COLO829 (cell line): ENCODE measurements around the gene ULK1.

ENCODE experiments used
- DNase-seq: peaks from one replicate; pipeline ENCODE4 v3.0.0; 2012; ENCODE audit warnings: low spot score

The ULK1 gene

DNA sequence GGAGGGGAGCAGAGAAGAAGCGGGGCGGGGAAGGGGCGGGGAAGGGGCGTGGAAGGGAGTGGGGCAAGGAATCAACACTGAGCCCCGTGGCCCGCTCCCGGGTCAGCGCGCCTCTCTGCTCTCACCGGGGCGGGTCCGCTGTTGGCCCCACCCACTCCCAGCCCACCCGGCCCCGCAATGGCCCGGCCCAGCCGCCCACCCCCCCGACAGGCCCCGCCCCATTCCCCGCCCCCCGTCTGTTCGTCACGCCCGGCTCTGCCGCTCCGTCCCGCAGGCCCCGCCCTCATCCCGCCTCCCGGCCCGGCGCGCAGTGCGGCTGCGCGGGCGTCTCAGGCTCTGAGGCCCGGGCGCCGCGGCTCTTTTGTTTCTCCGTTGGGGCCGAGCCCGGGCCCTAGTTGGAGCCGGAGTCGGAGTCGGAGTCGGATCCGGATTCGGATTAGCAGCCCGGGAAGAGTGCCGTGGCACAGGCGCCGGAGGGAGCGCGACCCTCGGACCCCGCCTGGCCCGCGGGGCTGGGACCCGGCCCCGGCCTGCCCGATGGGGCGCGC lies at the start of gene ULK1:
Gene ULK1 (plus strand): TSS at position 310 of the 548 bp plus-strand sequence. CDS start 380 bp downstream, outside the sequence.
- peak; percentile 99 for DNase-seq

DNA sequence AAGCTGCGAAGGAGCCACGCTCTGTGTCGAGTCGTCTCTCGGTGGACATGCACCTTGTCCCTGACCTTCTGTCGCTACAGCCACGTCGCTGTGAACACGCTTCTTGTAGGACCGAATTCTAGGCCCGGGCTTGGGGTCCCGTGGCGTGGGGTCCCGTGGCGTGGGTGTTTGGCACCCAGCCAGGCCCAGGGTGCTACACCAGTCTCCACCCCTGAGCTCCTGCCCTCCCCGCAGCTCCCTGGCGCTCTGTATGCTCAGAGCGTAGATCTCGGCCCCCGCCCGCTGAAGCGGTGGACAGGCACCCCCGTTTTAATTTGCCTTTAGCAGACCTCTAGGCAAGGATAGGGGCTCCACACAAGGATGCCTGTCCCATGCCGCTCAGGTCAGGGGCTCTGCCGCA lies 49.8 kb upstream of the ULK1 start:
- DNase-seq: no peak

DNA sequence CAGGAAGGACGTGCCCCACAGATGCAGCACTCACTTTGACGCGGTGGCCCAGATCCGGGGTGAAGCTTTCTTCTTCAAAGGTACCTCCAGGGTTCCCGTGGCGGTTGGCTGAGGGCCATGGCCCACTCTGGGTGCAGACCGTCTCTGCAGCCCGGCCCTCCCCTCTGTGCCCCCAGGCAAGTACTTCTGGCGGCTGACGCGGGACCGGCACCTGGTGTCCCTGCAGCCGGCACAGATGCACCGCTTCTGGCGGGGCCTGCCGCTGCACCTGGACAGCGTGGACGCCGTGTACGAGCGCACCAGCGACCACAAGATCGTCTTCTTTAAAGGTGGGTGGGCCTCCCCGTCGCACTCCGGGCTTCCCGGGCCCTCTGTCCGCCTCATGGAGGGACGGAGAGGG lies 49.3 kb upstream of the ULK1 start:
- no peak for DNase-seq

DNA sequence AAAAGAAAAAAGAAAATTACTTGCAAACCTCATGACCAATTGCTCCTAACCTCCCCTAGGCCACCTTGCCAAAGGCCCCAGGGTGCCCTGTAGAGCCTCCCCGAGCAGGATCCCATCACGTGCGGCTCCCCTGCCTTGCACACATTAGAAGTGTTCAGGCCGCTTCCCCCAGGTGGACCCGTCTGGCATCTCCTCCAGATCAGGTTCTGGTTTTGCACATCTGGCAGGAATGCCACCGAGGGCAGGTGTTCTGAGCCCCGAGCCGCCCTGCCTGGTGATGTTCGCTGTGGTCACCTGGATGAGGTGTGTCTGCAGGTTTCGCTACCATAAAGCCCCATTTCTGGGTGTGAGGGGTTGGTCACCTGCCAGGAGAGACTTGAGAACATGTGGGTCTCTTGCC lies 47.0 kb upstream of the ULK1 start:
- DNase-seq: no peak

DNA sequence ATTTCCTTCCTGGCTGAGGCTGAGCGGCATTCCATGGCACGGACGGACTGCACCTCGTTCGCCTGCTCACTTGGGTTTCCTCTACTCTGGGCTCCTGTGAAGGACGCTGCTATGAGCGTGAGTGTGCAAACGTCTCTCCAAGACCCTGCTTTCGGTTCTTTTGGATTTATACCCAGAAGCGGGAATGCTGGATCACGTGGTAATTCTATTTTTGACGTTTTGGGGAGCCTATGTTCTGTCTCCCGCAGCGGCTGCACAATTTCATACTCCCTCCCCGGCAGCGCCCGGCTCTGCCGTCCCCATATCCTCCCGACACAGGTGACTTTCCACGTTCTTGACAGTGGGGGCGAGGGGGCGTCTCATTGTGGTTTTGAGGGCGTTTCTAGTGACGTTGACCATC lies 45.7 kb upstream of the ULK1 start:
- no peak for DNase-seq

DNA sequence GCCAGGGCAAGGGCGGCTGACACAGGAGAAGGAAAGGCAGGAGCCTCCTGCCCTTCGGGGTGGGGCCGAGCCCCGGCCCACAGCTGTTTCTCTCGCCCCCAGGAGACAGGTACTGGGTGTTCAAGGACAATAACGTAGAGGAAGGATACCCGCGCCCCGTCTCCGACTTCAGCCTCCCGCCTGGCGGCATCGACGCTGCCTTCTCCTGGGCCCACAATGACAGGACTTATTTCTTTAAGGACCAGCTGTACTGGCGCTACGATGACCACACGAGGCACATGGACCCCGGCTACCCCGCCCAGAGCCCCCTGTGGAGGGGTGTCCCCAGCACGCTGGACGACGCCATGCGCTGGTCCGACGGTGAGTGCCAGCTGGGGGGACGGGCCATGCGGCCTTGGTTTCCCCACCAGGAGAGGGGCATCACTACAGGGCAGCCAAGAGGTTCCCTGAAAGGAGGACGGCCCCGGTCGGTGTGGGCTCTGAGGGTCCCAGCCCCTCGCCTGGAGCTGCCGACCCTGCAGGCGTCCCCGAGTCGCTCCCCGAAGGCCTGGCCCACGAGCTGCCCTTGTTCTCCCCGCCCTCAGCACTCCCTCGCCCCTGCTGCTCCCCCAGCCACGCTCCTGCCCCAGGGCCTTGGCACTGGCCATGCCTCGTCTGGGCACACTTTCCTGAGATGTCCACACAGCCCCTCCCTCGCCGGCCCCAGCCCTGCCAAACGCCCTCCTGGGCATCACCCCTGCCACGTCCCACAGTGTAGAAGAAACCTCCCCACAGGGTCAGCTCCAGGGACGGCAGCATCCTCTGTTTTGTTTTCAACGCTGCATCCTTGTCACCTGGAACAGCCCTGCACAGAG lies 44.5 kb upstream of the ULK1 start:
- no peak for DNase-seq

DNA sequence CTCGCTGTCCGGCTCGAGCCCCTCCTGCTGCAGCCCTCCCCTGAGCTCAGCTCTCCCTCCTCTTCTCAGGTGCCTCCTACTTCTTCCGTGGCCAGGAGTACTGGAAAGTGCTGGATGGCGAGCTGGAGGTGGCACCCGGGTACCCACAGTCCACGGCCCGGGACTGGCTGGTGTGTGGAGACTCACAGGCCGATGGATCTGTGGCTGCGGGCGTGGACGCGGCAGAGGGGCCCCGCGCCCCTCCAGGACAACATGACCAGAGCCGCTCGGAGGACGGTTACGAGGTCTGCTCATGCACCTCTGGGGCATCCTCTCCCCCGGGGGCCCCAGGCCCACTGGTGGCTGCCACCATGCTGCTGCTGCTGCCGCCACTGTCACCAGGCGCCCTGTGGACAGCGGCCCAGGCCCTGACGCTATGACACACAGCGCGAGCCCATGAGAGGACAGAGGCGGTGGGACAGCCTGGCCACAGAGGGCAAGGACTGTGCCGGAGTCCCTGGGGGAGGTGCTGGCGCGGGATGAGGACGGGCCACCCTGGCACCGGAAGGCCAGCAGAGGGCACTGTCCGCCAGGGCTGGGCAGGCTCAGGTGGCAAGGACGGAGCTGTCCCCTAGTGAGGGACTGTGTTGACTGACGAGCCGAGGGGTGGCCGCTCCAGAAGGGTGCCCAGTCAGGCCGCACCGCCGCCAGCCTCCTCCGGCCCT lies 43.4 kb upstream of the ULK1 start:
- no peak for DNase-seq

DNA sequence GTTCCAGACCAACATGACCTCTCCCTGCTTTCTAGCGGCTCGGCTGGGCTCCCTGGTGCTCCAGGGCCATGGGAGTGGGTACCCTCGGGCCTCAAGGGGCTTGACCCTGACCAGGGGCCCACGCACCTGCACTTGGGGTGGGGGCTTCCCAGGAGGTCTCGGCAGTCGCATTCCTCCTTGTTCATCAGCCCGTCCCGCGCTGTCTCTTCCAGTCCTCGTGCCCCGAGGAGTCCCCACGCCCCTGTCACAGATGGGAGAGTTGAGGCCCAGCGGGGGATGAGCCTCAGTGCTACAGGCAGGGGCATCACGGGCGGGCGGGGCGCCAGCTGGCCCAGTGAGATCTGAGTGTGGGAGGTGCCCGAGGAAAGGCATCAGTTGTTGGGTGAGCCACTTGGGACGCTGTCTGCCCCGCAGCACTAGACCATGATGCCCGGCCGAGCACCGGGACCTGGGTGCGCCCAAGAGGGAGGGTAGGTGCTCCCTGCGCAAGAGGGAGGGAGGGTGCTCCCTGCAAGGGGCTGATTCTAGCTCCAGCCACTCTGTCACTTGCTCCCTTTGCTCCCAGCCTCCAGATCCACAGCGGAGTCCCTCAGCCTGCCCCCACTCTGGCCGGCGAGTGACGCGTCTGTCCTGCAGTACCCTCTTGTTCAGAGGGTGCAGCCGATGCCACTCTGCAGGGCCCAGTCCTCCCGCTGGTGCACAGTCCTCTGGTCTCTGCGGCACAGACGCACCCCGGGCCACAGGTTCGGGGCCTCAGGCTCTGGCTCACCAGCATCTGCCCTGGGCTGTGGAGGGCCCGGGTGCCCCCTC lies 42.5 kb upstream of the ULK1 start:
- no peak for DNase-seq

DNA sequence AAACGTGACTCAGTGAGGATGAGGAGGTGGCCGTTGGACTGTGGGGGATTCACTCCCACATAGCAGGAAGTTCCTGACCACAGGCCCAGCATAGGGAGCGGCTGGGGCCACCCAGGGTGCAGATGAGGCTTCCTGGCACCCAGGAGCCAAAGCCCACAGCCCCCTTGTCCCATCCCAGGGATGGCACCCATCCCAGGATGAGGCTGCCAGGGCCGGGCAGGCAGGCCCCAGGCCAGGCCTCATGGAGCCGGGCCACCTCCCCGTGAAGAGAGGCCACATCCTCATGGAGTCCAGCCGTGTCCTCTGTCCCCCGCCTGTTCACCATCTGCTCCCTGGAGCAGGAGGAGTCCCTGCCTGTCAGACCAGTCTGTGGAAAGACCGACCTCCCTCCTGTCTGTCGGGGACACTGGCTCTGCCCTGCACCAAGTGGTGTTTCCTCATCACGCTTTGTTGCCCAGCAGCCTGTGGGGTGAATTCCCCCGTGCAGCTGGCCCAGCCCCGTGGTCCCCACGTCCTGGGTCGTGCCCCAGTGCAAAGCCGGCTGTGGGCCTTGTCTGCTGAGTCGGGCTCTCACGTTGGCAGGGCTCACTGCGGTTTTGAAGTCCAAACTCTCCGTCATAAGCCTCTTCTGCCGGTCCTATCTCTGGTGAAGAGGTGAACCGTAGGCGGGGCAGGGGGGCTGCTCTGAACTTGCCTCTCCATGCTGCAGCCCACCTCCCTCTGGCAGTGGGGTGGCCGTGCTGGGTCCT lies 41.7 kb upstream of the ULK1 start:
- DNase-seq: no peak

DNA sequence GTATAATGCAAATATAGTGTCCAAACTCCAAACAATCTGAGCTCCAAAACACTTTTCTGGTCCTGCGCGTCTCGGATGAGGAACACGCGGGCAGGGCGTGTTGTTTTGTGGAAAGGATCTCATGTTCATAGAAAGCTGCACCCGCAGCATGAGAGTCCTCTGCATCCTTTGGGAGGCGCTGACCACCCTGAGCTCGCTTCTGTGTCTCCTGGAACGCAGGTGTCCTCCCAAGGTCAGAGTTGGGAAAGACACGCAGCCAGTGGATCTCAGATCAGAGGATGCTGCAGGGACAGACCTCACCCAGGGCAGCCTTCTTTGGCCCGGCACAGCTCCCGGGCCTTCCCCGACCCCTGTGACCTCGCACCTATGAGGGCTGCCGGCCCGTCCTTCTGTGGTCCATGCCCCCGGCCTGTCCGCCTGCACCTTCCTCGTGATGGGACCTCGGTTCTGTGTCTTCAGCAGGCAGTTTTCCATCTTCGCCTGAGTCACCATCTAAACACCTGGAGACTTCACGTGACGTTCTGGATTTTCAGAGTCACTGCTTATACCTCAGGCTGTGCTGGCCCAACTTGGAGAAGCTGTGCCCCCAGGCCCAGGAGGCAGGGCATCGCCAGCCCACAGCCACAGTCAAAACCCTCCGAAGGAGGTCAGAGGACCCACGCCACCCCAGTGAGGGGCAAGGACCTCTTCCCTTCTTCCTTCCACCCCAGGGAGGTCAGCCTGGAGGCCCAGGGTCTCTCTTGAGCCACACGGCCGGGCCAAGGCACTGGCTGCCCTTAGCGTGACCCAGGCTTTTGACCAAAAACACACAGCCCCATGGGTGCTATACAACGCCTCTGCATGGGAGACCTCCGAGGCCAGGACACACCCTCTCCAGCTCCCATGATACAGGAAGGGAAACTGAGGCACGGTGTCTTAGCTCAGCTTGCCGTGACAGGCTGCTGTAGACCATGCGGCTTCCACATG lies 40.3 kb upstream of the ULK1 start:
- DNase-seq: no peak

DNA sequence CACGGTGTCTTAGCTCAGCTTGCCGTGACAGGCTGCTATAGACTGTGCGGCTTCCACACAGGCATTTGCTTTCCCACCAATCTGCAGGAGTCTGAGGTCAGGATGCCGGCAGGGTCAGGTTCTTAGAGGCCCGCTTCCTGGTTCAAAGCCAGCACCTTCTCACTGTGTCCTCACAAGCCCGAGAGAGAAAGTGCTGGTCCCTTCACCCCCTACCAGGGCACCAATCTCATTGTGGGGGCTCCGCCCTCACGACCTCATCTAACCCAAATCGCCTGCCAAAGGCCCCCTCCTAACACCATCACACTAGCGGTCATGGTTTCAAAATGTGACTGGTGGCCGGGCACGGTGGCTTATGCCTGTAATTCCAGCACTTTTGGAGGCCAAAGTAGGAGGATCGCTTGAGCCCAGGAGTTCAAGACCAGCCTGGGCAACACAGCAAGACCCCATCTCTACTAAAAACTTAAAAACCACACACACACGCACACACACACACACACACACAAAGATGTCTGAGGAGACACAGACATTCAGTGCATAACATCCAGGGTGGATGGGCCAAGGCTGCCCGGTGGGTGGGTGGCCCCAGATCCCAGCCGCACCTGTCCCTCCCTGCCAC lies 39.5 kb upstream of the ULK1 start:
- DNase-seq: no peak

DNA sequence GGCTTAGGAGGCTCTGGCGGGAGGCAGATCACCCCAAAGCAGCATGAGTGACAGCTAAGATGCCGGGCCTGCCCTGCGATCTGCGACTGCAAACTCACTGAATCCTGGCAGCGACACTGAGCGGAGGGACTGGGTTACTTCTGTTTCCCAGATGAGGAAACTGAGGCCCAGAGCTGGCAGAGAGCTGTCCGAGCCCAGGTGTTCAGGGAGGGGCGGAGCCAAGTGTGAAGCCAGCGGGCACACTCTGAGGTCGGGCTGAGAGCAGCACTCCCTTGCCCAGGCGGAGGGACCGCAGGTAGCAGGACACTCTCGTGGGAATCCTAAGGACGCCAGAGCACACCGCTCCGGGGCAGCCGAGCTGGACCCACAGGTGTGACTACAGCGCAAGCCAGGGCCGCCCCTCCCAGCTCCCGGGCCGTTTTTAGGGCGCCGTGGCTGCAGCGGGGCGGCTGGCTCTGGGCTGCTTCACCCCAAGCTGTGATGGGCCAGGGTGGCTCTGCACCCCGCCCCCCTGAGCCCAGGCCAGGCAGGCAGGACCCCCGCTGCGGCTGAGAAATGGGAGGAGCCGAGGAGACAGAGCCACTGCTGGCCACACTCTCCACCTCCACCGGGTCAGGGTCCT lies 38.8 kb upstream of the ULK1 start:
- DNase-seq: no peak

DNA sequence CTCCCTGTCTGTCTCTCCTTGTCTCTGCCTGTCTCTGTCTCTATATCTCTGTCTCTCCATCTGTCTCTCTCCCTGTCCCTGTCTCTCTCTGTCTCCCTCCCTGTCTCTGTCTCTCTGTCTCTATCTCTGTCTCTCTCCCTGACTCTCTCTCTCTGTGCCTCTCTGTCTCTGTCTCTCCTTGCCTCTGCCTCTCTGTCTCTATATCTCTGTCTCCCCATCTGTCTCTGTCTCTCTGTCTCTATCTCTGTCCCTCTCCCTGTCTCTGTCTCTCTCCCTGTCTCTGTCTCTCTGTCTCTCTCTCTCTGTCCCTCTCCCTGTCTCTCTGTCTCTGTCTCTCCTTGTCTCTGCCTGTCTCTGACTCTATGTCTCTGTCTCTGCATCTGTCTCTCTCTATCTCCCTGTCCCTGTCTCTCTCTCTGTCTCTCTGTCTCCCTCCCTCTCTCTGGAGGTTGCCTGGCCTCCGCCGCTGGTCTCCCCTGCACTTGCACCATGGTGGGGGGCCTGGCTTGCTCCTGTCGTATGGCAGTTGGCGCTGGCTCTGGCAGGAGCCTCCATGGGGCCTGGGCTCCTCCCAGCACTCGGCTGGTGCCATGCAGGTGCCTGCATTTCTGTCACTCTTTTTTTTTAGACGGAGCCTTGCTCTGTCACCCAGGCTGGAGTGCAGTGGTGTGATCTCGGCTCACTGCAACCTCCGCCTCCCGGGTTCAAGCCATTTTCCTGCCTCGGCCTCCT lies 37.9 kb upstream of the ULK1 start:
- no peak for DNase-seq

DNA sequence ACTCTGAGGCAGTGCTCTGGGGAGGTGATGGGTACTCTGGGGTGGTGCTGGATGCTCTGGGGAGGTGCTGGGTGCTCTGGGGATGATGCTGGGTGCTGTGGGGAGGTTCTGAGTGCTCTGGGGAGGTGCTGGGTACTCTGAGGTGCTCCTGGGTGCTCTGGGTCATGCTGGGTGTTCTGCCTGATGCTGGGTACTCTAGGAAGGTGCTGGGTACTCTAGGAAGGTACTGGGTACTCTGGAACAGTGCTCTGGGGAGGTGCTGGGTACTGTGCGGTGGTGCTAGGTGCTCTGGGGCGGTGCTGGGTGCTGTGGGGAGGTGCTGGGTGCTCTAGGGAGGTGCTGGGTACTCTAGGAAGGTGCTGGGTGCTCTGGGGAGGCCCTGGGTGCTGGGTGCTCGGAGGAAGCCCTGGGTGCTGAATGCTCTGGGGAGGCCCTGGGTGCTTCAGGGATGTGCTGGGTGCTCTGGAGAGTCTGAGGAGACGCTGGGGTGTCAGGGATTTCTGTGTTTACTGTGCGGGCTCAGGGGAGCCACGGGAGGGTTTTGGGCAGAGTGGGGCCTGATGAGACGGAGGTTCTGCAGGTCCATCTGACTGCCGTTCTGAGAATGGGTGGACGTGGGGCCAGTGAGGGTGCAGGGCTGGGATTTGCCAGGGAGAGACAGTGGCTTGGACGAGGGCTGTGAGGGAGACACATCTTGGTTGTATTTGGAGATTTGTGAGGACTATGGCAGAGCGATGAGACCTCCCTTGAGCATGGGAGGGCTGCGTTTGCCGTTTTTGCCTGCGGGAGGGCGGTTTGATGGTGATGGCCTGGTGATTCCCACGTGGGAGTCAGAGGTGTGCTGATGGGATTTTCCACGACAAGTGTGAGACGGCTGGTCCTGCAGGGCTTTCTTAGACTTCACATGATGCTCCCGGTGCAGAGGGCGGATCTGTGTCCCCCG lies 36.2 kb upstream of the ULK1 start:
- no peak for DNase-seq

DNA sequence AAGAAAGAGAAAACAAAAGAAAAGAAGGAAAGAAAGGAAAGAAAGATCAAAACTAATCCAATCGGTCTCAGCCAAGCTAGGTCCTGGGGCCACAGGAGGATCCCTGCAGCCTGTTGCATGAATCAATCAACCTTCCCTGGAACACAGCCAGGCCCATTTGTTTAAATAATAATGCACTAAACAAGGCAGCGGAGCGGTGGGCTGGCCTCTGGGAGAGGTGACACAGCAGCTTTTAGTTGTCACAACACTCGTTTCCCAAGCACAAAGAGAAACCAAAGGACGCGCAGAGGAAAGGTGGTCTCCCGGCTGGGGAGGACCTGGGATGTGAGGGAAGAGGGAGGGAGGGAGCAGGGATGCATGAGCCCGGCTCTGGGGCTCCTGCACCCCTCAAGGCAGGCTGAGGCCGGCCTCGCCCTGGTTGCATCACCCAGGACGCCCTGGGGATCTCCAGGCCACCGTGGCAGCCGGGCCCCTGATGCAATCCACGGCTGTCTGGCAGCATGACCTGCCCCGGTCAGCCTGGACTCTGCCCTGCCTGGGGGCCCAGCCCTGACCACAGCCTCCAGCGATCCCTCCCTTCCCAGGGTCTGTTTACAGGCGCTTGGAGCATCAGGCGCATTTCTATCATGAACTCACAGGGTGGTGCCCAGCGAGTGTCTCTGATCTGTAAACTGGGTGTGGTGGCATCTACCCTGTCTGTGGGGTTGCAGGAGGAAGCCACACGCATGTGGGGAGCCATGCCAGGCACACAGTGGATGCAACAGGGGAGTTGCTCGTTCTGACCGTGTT lies 33.8 kb upstream of the ULK1 start:
- no peak for DNase-seq

DNA sequence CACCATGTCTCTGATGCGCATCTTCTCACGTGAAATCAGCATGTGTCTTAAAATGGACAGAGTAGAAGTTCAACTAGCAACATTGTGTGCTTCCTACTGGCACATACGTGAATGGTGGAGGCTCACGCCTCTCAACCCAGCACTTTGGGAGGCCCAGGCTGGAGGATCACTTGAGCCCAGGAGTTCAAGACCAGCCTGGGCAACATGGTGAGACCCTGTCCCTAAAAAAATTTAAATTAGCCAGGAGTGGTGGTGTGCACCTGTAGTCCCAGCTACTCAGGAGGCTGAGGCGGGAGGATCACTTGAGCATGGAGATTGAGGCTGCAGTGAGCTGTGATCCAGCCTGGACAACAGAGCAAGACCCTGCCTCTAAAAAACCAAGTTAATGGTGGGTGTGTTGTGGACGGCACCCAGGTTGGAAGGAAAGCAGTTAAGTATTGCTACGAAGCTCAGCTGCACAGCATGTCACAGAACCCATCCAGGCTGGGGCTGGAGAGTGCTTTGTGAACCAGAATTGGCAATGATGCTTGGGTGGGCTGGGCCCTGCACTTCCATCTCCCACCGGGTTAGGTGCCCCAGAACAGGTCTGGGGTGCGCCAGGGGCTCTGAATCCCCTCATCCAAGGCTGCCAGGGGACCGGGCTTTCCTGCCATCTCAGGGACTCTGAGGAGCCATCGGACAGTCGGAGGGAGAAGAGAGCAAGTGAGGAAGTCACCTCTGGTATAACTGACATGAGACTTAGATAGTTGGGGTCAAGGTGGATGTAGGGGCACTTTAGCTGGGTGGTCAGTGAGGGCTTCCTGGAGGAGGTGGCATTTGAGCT lies 33.0 kb upstream of the ULK1 start:
- DNase-seq: no peak
